Right lobe of liver (tissue), 6 donors: ENCODE measurements around the gene SCAMP4. TPM values are rescaled to one million over a fixed set of nuclear protein-coding genes. Genes with fewer than 3 reads are reported as not detected.

Source experiments
- ATAC-seq, 4 donors: fragments of 200-7000 bp; cut with Tn5 transposase; one replicate each; pipeline ENCODE4 v1.9.1; 2020; ENCODE audit warnings: mild to moderate bottlenecking in 4 of 4, moderate library complexity in 4 of 4
- DNase-seq, 3 donors: peaks; one replicate each; pipeline ENCODE4 v3.0.0-alpha.2; 2020
- H3K27ac ChIP-seq, 3 donors: fragments of 200-600 bp; one replicate each; pipeline ENCODE4 v1.8.0; 2022
- H3K27me3 ChIP-seq, 2 donors: fragments of 200-600 bp; one replicate each; pipeline ENCODE4 v1.8.0; 2022
- H3K36me3 ChIP-seq, 4 donors: fragments of 200-600 bp; sonication (generic) in 1 of 4; one replicate each; pipeline versions ENCODE4 v1.5.1 to v1.8.0; 2017 to 2022; ENCODE audit warnings: control low read depth in 1 of 4
- H3K4me1 ChIP-seq, 4 donors: fragments of 200-600 bp; sonication (generic) in 1 of 4; one replicate each; pipeline versions ENCODE4 v1.5.1 to v1.8.0; 2017 to 2022; ENCODE audit warnings: control low read depth in 1 of 4
- H3K4me3 ChIP-seq, 3 donors: fragments of 200-600 bp; one replicate each; pipeline ENCODE4 v1.8.0; 2022
- H3K9me3 ChIP-seq, 4 donors: fragments of 200-600 bp; sonication (generic) in 1 of 4; one replicate each; pipeline versions ENCODE4 v1.5.1 to v1.8.0; 2017 to 2022; ENCODE audit warnings: control low read depth in 1 of 4
- POLR2A ChIP-seq: fragments of 450-650 bp; IDR thresholded peaks from one replicate; pipeline ENCODE4 v1.6.1; 2017; ENCODE audit warnings: antibody characterized with exemption, mild to moderate bottlenecking
- WGBS: methylation state at CpG from one replicate; pipeline ENCODE4 v1.1.6; 2018; ENCODE audit warnings: low coverage, low lambda C conversion rate; ENCODE audit not compliant: insufficient coverage; ENCODE audit errors: missing lambda C conversion rate; 5-methylcytosine and 5-hydroxymethylcytosine counted together
- intact Hi-C, 2 donors: fragments of 100-400 bp; cut with DNase I; formaldehyde crosslinking; loops; one replicate each; pipeline versions ENCODE4 v1.11.2 to v1.14.1; 2022
- total RNA-seq, 6 experiments: library from RNA; depleted of rRNA in 2 of 6; stranded (reverse); fragments of >200 nt in 2 of 6; fragmentation: NEBNext Ultra II Directional in 3 of 6; extraction: Animal tissue kit (Norgen Biotek cat#: 25700) in 3 of 6; gene quantifications; one replicate each; pipeline versions ENCODE4 v1.1.0 to v1.2.4, GENCODE V29; 2016 to 2023
- TF ChIP-seq, protein P1 (sequence below), 4 donors: fragments of 200-600 bp in 3 of 4; fragments of 450-650 bp in 1 of 4; IDR thresholded peaks; one replicate each; pipeline versions ENCODE4 v1.5.1 to v1.8.0; 2016 to 2022; ENCODE audit warnings: antibody characterized with exemption in 4 of 4, mild to moderate bottlenecking in 2 of 4
- donor health status: DM: no; HTN: yes; CAD: no.
- donor health status: DM: no; HTN: no; CAD: no.
- donor health status: DM: no; HTN: no; CAD: no.
- donor health status: DM: no; HTN: yes; CAD: no.
- donor health status: DM: no; HTN: yes; CAD: no.

SCAMP4 gene
- total RNA-seq, 6 experiments from 2014 or later = 22.1 to 60.6 (median 24.4) TPM

DNA sequence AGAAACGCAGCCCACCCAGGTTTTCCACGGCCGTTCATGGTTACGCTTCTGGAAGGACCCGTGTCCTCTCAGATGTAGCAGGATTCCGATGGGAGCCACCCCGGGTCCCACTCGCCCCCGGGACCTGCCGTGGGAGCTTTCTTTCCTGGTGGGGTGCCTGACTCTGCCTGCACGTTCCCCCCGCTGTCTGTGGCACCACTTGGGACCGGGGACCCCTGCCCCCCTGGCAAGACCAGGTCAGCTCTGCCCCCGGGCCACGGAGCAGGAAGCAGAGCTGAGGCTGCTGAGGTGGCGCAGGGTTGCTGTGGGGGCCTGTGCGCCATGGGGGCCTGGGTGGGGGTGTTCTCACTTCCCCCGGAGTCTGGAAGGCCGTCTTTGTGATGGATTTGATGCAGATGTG lies 47.8 kb downstream of the SCAMP4 start:
- Histone ChIP-seq H3K36me3 (no peaks in the 10 kb centered on the region), H3K4me1 (no peaks in the 10 kb centered on the region), H3K4me3 (no peak overlapping the region), H3K9me3 (no peaks in the 10 kb centered on the region), H3K27ac (no peak overlapping the region), H3K27me3 (no peaks in the 10 kb centered on the region)
- intact Hi-C loops = no loop called here
- TF ChIP-seq, protein P1, sequence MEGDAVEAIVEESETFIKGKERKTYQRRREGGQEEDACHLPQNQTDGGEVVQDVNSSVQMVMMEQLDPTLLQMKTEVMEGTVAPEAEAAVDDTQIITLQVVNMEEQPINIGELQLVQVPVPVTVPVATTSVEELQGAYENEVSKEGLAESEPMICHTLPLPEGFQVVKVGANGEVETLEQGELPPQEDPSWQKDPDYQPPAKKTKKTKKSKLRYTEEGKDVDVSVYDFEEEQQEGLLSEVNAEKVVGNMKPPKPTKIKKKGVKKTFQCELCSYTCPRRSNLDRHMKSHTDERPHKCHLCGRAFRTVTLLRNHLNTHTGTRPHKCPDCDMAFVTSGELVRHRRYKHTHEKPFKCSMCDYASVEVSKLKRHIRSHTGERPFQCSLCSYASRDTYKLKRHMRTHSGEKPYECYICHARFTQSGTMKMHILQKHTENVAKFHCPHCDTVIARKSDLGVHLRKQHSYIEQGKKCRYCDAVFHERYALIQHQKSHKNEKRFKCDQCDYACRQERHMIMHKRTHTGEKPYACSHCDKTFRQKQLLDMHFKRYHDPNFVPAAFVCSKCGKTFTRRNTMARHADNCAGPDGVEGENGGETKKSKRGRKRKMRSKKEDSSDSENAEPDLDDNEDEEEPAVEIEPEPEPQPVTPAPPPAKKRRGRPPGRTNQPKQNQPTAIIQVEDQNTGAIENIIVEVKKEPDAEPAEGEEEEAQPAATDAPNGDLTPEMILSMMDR (IDR thresholded peaks at IDR 0.05) = no peak
- no peak for TF ChIP-seq POLR2A
- WGBS = no CpG with 5 or more reads among the region's 19 CpGs
- DNase-seq = no peak
- no peak for ATAC-seq

DNA sequence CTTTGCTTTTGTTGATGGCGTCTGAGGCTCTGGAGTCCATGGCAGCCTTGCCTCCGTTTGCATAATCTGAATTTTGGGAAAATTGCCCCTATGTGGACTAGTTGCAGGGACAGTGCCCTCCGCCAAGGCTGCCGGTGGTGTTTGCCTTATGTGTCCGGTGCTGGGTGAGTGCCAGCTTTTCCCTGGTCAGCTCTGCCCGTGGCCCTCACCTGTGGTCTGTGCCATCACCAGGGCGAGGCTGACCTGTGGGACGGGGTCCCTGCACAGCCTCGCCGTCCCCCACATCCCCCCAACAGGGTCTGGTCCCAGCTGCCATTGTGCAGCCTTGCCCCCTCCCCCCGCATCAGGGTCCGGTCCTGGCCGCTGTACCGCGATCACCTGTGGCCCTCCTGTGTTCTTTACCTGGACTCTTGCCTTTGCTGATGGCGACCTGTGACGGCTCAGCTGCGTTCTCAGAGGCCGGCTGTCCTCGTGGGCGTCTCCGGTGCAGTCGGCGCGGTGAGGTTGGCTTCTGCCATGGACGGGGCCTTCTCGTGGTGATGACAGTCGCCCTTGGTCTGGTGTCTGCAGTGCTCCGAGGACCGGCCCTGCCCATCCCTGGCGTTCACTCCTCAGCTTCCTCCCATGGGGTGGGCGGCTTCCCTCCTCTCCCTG lies 48.4 kb downstream of the SCAMP4 start:
- intact Hi-C loops = no loop called here
- DNase-seq = no peak
- Histone ChIP-seq H3K4me3 (no peak overlapping the region), H3K9me3 (no peaks in the 10 kb centered on the region), H3K27me3 (no peaks in the 10 kb centered on the region), H3K36me3 (no peaks in the 10 kb centered on the region), H3K27ac (no peak overlapping the region), H3K4me1 (no peaks in the 10 kb centered on the region)
- no peak for TF ChIP-seq POLR2A
- TF ChIP-seq, protein P1 (IDR thresholded peaks at IDR 0.05) = no peak
- WGBS = 100% methylated on average over 3 of the region's 32 CpGs
- ATAC-seq = no peak

DNA sequence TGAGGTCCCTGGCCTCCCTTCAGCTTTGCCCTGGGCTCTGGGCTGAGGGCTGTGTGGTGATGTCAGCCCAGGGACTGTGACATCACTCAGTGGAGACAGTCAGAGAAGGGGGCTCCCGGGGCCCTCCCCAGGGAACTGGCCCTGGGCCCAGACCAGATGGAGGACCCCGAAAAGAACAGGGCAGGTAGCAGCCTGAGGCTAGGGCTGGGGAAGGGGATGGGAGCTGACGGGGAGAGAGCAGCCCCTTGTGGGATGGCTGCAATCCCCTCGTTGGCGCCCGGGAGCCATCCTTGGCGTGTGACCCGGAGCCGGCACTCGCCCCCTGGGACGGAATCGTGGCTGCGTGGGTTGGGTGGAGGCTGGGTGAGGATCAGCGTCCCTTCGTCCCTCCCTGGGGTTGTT lies 49.3 kb downstream of the SCAMP4 start:
- intact Hi-C loops = no loop called here
- no peaks in the 10 kb centered on the region for H3K36me3 ChIP-seq
- DNase-seq (no peak), ATAC-seq (no peak)
- no peaks in the 10 kb centered on the region for H3K27me3 ChIP-seq
- no peaks in the 10 kb centered on the region for H3K4me1 ChIP-seq
- no peak overlapping the region for H3K27ac ChIP-seq
- no peaks in the 10 kb centered on the region for H3K9me3 ChIP-seq
- no peak for TF ChIP-seq POLR2A
- TF ChIP-seq, protein P1 (IDR thresholded peaks at IDR 0.05) = no peak
- 70% methylated on average over 2 of the region's 15 CpGs for WGBS
- H3K4me3 ChIP-seq = no peak overlapping the region

DNA sequence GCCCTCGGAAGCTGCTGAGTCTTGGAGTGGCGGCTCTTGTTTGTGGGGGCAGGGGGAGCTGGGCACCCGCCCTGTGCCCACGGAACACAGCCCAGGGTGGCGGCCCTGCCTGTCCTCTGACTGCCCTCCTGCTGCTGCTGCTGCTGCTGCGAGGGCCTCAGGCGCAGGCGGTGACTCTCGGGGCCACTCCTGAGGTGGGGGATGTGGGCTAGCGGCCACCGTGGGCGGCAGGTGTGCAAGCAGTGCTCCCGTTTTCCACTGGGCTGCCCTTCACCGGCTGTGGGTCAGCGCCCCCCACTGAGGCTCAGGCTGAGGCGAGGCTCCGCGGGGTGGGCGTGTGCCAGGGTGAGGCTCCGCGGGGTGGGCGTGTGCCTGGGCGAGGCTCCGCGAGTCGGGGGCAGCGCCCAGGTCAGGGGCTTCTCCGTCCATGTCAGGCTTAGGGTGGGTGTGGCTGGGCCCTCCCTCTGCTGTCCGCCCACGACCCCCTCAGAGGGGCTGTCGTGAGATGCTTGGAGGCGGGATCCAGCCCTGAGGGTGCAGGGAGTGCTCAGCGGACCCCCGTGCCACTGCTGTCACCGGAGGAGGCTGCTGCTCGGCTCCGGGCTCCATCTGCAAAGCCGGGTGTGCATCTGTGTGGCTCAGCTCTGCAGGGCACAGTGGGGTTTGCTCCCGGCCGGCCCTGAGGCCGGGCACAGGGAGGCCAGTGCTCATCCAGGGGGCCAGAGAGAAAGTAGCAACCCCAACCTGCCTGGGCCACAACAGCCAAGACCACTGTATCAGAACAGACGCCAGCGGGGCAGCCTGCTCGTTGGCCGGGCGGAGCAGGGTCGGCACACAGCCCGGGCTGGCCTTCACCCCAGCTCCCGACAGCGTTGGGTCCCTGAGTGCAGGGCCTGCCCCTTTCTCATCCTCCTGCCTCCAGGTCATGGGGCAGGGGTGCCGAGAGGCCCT lies 50.2 kb downstream of the SCAMP4 start:
- Histone ChIP-seq H3K4me1 (no peaks in the 10 kb centered on the region), H3K9me3 (no peaks in the 10 kb centered on the region), H3K27ac (no peak overlapping the region), H3K4me3 (no peak overlapping the region), H3K36me3 (no peaks in the 10 kb centered on the region), H3K27me3 (no peaks in the 10 kb centered on the region)
- TF ChIP-seq, protein P1 (IDR thresholded peaks at IDR 0.05) = no peak
- TF ChIP-seq POLR2A = no peak
- WGBS = 50% methylated on average over 4 of the region's 51 CpGs
- intact Hi-C loops = no loop called here
- ATAC-seq (no peak), DNase-seq (no peak)
